Non-pigmented ciliary epithelial cell (primary cell): ENCODE data around the gene ARHGEF25.
"Not testable (repeated sequence)": the region's sequence is repeated elsewhere in the genome, so short reads cannot be mapped to it uniquely, and the experiment has no call there.

Experiments
- DNase-seq: peaks from one replicate; pipeline ENCODE4 v3.0.0-alpha.2; 2010; ENCODE audit warnings: low read depth

The ARHGEF25 gene

DNA sequence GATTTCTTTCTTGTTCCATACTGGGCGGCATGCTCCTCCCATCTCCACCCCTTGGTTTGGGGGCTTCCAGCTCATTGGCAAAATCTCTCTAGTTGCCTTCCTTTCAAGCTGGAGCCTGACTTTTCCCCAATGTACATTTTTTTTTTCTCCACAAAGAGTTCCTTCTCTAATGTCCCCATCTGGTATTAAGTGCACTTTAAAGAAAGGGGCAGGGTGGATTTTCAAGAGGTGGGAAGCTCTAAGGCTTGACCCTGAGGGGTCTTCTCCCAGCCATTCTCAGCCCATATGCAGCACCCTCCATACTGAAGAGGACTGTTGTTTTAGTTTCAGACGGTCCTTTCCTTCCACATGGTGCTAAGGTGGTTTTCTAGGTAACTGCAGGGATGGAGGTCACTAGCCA is 26.1 kb upstream of the ARHGEF25 start:
- DNase-seq: no peak

GRCh38 chr12:57586128-57586527 is 25.1 kb upstream of the ARHGEF25 start:
- no peak for DNase-seq

GRCh38 chr12:57586832-57587429 is 24.3 kb upstream of the ARHGEF25 start:
- DNase-seq: no peak

DNA sequence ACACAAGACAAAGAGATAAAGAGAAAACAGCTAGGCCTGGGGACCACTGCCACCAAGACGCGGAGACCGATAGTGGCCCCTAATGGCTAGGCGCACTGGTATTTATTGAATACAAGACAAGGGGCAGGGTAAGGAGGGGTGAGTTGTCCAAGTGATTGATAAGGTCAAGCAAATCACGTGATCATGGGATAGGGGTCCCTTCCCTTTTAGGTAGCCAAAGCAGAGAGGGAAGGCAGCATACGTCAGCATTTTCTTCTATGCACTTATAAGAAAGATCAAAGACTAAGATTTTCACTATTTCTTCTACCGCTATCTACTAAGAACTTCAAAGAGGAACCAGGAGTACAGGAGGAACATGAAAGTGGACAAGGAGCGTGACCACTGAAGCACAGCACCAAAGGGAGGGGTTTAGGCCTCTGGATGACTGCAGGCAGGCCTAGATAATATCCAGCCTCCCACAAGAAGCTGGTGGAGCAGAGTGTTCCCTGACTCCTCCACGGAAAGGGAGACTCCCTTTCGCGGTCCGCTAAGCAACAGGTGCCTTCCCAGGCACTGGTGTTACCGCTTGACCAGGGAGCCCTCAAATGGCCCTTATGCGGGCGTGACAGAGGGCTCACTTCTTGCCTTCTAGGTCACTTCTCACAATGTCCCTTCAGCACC is 22.2 kb upstream of the ARHGEF25 start:
- not testable (repeated sequence) for DNase-seq

DNA sequence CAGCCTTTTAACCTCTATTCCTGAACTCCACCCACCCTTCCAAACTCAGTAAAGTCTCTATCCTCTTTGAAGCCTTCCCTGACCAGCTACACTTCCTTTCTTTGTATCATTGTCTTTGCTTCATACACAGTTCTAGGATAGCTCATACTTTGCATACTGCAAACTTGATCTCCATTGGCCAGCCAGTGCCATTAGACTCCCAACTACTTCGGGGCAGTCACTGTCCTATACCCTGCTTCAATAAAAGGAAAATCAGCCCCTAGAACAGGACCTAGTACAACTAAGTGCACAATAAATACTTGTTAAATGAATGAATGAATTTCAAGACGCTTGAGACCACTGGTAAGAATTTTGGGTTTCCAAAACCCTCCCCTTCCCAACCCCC is 20.8 kb upstream of the ARHGEF25 start:
- DNase-seq: no peak

GRCh38 chr12:57590864-57591781 is 20.1 kb upstream of the ARHGEF25 start, which contains the start of gene PIP4K2C:
Gene PIP4K2C (plus strand): TSS chr12:57591192. CDS start chr12:57591290, 98 bp downstream.
- no peak for DNase-seq

DNA sequence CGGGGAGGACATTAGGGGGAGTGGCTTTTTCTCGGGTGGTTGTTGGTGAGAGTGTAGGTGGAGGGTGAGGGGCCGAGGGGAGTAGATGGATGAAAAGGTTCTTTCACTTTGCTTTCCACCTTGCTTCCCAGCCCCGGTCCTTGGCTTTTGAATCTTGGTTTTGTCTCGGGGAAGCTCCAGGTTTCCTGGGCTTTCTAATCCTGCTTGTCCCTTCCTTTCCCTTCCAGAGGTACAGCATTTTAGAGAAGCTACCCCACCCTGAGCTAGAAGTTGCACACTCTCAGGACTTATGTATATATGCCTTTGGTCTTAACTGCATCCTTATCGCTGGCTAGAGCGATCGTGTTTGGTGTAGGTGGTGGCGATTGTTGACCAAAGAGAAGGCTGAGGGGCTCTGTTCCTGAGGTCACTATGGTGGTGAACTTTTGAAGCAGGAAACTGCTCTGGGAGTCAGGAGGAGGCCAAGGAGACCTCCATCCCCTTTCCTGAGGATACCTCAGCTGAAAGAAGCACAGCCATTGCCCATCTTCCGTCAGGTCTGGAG is 19.4 kb upstream of the ARHGEF25 start:
- no peak for DNase-seq

DNA sequence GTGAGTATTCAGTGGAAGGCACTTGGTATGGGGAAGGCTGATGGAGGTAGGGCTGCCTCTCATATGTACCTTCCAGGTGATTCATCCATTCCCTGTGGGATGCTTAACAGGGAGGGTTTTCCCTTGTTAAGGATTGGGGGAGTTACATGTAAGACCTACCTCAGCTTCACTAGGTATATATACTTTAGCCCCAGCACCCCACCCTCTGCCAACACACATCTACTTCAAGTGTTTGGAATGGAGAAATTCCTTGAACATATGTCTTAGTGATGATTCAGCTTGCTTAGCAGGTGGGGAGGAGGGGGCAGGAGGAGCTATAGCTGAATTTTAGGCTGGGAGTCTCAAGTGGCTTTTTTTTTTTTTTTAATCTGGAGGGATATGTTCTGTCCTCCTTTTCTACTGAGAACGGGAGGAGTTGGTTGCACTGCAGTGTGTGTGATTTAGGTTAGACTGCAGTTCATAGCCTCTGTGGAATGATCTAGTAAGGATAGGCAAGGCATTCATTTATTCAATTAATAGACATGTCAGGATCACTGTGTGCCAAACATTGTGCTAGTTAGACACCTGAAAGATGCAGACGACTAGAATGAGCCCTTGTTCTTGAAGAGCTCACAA is 18.6 kb upstream of the ARHGEF25 start:
- no peak for DNase-seq

GRCh38 chr12:57593187-57593586 is 18.0 kb upstream of the ARHGEF25 start:
- DNase-seq: no peak

DNA sequence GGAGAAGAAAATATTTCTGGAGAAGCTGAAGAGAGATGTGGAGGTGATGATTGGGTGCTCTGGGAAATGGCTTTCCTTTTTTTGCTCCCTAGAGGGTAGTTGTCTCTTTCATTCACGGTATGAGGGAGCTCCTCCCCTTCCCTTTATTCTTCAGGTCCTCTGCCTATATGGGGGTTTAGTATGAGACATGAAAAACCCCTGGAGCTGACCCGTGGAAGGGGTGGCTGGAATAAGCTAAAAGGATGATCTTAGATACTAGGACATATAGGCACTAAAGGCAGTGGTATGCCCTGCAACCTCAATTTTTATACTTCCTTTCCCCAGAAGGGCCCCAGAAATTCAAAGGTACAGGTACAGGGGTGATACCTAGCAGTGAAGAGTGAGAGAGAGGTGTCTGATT is 10.8 kb upstream of the ARHGEF25 start:
- no peak for DNase-seq

DNA sequence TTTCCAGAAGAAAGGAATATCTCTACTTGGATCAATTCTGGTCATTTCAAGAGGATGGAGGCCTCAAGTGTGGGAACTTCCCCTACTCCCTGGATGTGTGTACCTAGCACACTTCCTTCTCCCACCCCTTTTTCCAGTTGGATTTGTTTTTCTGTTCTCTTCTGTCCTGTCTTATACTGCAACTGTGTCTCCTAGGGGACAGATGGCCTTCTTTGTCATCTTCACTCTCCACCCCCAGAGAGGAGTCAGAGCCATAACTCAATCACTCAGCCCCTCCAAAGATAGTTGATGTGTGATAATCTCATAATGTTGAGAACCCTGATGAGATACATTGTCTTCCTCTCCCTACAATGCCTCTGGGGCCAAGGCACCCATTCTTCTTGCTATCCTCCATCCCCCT is 8.7 kb upstream of the ARHGEF25 start:
- DNase-seq: no peak

GRCh38 chr12:57603324-57603723 is 7.9 kb upstream of the ARHGEF25 start:
- no peak for DNase-seq

DNA sequence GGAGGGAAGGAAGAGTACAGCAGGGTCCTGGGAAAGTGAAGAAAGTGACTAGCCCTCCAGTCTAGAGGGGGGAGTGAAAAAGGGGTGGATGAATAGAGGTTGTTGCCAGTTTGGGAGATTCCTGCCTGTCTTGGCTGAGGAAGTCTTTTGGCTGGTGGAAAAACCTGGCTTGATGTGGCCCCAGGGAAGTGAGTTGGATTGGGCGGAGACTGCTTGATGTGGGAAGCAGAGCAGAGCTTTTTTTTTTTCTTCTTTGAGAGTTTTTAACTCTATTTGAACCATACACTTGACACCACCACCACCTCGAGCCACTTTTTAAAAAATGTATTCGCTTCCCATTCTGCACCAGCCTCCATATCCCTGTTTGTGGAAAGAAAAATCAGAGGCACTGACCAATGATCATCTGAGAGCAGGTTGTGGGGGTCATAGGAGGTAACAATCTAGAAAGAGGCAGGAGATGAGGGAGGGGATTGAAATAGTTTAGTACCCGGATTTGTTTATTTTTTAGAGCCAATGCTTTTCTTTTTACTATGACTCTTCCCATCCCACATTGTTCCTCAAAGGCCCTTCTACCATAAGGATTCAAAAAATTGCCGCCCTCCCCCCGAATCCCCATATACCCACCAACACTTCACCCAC is 7.3 kb upstream of the ARHGEF25 start:
- no peak for DNase-seq

DNA sequence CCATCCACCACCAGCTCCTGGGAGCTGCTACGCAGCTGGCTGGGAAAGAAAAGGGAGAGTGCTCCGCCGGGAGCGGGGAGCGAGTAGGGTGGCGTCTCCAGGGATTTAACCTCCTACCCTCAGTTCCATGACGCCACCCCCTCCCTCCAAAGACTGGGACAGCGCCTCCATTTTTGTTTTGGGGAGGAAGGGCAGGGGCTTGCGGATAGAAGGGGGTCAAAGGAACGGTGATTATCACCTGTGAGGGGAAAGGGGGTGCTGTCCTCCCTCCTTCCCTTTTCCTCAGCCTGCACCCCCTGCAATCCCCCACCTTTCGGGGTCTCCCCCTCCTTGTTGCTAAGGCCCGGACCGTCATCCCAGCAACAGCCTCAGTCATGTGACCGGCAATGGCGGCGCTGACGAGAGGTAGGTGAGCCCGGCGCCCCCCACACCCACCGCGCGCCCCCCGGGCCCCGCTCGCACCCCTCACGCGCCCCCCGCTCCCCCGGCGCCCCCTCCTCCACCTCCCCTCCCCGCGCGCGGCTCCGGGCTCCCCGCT is 6.7 kb upstream of the ARHGEF25 start, which contains the start of gene DTX3:
DTX3 (plus strand) TSS at position 371 of the 538 bp plus-strand sequence. CDS start 1,694 bp downstream, outside the sequence.
- no peak for DNase-seq

DNA sequence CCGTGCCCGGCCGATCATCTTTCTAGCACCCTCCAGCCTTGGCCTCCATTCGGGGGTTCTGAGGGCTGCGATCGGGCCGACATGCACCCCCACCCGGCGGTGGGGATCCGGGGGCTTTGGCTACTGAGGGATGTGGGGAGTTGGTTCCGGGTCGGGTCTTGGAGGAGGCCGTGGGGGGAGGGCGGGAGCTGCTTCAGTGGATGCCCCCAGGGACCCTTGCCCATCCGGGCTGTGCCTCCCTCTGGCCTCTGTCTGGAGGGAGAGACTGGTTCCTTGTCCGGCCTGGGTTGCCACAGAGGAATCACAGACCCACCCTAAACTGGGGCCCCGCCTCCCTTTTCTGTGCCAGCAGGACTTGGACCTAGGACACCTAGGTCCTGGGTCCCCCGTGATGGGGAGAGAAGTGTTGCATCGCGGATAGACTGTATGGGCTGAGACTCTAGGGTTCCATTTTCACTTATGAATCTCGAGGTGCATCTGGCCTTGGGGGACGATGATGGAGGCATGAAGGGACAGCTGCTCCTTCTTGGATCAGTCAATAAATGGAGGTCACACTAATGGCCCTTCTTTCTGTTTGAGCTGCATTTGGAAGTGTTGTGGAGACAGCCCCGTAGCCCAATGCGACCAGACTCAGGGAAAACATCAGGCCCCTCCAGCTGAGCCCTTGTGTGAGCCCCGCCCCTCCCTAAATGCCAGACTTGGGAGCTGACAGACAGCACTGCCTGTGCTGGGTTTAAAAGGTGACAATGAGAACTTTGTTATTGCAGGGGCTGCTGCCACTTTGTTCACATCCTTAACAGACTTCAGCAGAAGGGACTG is 6.0 kb upstream of the ARHGEF25 start:
- DNase-seq: no peak

DNA sequence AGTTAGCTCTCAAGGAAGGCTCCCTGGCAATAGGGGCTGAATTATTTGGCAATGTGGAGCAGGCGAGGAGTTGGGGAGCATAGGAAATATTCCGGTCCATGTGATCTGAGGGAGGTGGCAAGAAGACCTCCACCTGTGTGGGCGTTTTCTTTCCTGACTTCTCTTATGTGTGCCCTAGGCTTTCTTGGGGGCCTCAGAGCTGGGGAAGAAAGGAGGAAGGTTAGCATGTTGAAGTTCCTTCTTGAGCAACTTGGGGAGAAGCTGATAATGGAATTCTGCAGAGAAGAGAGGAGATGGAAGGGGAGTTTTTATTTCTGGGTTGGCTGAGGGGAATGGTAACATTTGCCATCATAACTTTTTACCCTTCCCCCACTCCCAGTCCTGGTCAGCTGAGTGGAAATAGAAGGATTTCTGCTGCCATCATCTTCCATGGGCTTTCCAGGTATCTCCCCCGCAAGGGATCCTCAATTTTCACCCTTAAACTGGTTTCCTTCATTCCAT is 5.4 kb upstream of the ARHGEF25 start:
- no peak for DNase-seq

- no peak for DNase-seq
Observed at GRCh38 chr12:57606399-57606798, 4.8 kb upstream of the ARHGEF25 start.

- DNase-seq: no peak
Observed at GRCh38 chr12:57606821-57607220, 4.4 kb upstream of the ARHGEF25 start.

DNA sequence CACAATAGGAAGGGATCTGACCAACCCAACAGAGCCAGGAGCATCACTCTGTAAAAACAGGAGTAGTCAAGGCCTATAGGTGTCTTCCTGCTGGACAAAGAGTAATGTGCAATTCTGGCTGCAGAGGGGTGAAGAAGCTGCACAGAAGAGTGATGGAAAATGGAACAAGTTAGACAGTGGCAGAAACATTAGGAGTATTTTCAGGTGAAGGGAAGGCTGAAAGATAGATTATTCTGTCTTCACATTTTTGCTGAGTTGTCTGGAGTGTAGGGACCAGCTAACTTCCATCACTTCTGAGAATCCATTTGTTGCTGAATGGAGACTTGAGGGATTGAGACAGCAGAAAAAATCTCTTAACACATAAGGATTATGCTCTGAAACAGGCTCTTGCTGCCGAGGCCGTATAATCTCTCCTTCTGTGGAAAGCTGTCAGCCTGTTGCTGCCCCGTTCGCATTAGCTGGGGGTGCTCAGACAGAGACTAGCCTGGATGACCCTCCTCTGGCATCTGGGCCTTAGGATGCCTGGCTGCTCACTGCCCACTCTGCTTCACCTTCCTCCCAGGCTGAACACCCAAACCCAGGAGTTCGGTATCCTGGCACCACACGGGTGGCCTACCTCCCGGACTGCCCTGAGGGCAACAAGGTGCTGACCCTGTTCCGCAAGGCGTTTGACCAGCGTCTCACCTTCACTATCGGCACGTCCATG is 3.1 kb upstream of the ARHGEF25 start:
- no peak for DNase-seq
